Common myeloid progenitor, CD34-positive (primary cell): ENCODE data around the gene PROZ.

Experiments used
- CTCF ChIA-PET: fragments of 350-600 bp; sonication (Branson Sonifier 250); formaldehyde crosslinking; loops from one replicate; lab custom pipeline; 2021; ENCODE audit warnings: antibody characterized with exemption; lab: Charles Lee
- POLR2A ChIA-PET: fragments of 350-600 bp; sonication (Branson Sonifier 250); formaldehyde crosslinking; loops from one replicate; lab custom pipeline; 2021; ENCODE audit warnings: antibody characterized with exemption; lab: Charles Lee
- DNase-seq, 3 donors: peaks; one replicate each; pipeline versions ENCODE4 v3.0.0 to v3.0.0-alpha.2; 2013
- H3K27ac ChIP-seq, 2 experiments: 1 replicate in 1 of 2; 2 replicates in 1 of 2; pipeline ENCODE4 v1.7.0; 2013; ENCODE audit warnings: inconsistent platforms in 2 of 2, low read length in 2 of 2, mild to moderate bottlenecking in 2 of 2, low read depth in 1 of 2, moderate library complexity in 1 of 2; ENCODE audit not compliant: severe bottlenecking in 2 of 2, insufficient read depth in 1 of 2, poor library complexity in 1 of 2
- H3K27me3 ChIP-seq, 5 experiments: replicated peaks in 2 of 5; 1 replicate in 3 of 5; 2 replicates in 2 of 5; pipeline versions ENCODE4 v1.6.1 to v1.7.0; 2013; ENCODE audit warnings: low read length in 4 of 5, mild to moderate bottlenecking in 2 of 5, moderate library complexity in 2 of 5, inconsistent platforms in 1 of 5; ENCODE audit not compliant: insufficient read depth in 5 of 5, control insufficient read depth in 4 of 5
- H3K36me3 ChIP-seq, 4 experiments: 1 replicate in 2 of 4; 2 replicates in 2 of 4; pipeline versions ENCODE4 v1.6.1 to v1.7.0; 2013; ENCODE audit warnings: low read length in 3 of 4, control low read depth in 1 of 4, mild to moderate bottlenecking in 1 of 4; ENCODE audit not compliant: control insufficient read depth in 4 of 4, insufficient read depth in 4 of 4
- H3K4me1 ChIP-seq, 4 experiments: 1 replicate in 3 of 4; 2 replicates in 1 of 4; pipeline versions ENCODE4 v1.6.1 to v1.7.1; 2013; ENCODE audit warnings: low read length in 3 of 4, mild to moderate bottlenecking in 3 of 4, control low read depth in 1 of 4, inconsistent platforms in 1 of 4, moderate library complexity in 1 of 4; ENCODE audit not compliant: control insufficient read depth in 4 of 4, insufficient read depth in 4 of 4; ENCODE audit errors: control extremely low read depth in 1 of 4
- H3K4me3 ChIP-seq, 7 experiments: 1 replicate in 4 of 7; 2 replicates in 3 of 7; pipeline versions ENCODE4 v1.5.1 to v1.7.0; 2013; ENCODE audit warnings: mild to moderate bottlenecking in 7 of 7, low read length in 6 of 7, moderate library complexity in 6 of 7, inconsistent platforms in 2 of 7, low read depth in 2 of 7, control low read depth in 1 of 7; ENCODE audit not compliant: insufficient read depth in 4 of 7, control insufficient read depth in 1 of 7; ENCODE audit errors: extremely low read depth in 1 of 7
- H3K9me3 ChIP-seq, 5 experiments: 1 replicate in 4 of 5; 2 replicates in 1 of 5; pipeline versions ENCODE4 v1.6.1 to v1.7.1; 2013; ENCODE audit warnings: low read length in 4 of 5, mild to moderate bottlenecking in 2 of 5, inconsistent platforms in 1 of 5, low read depth in 1 of 5, moderate library complexity in 1 of 5; ENCODE audit not compliant: control insufficient read depth in 4 of 5, insufficient read depth in 2 of 5; ENCODE audit errors: control extremely low read depth in 1 of 5
- WGBS: methylation state at CpG from one replicate; pipeline ENCODE4 v1.1.5; 2013; ENCODE audit not compliant: insufficient coverage; 5-methylcytosine and 5-hydroxymethylcytosine counted together

Gene PROZ

GRCh38 chr13:113216254-113217048, 58.0 kb downstream of the PROZ start:
- 70% methylated on average over 6 of the region's 7 CpGs for WGBS
- Histone ChIP-seq H3K27me3 (no peaks in the 10 kb centered on the region), H3K4me3 (no peak overlapping the region), H3K4me1 (peaks cover 0 to 7% (median 3%) of the 10 kb centered on the region in 4 experiments), H3K36me3 (peaks cover 5 to 46% (median 20%) of the 10 kb centered on the region in 4 experiments), H3K27ac (no peak overlapping the region), H3K9me3 (peaks cover 0 to 2% (median 0%) of the 10 kb centered on the region in 5 experiments)
- ChIA-PET CTCF (no interaction called here), POLR2A (no interaction called here)
- peak in 2 of 3 donors; percentile 13 to 23 for DNase-seq

- CTCF ChIA-PET: interaction anchor here (1.0 kb wide), 1 partner anchor 11 kb away, joined by 3 read pairs; no protein-coding TSS in a partner anchor
- H3K9me3 ChIP-seq: no peaks in the 10 kb centered on the region
- H3K4me3 ChIP-seq: no peak overlapping the region
- H3K27ac ChIP-seq: peak overlapping the region in 1 of 2 experiments; percentile 7
- peaks cover 8 to 58% (median 26%) of the 10 kb centered on the region in 4 experiments for H3K36me3 ChIP-seq
- 100% methylated on average over 1 of the region's 3 CpGs for WGBS
- H3K4me1 ChIP-seq: peaks cover 0 to 4% (median 0%) of the 10 kb centered on the region in 4 experiments
- no peaks in the 10 kb centered on the region for H3K27me3 ChIP-seq
- POLR2A ChIA-PET: interaction anchor here (0.6 to 0.9 kb wide), 2 partner anchors 12 to 54 kb away, joined by 3 read pairs; no protein-coding TSS in a partner anchor
- DNase-seq: no peak
Measured at GRCh38 chr13:113218586-113218985, 60.1 kb downstream of the PROZ start.

DNA sequence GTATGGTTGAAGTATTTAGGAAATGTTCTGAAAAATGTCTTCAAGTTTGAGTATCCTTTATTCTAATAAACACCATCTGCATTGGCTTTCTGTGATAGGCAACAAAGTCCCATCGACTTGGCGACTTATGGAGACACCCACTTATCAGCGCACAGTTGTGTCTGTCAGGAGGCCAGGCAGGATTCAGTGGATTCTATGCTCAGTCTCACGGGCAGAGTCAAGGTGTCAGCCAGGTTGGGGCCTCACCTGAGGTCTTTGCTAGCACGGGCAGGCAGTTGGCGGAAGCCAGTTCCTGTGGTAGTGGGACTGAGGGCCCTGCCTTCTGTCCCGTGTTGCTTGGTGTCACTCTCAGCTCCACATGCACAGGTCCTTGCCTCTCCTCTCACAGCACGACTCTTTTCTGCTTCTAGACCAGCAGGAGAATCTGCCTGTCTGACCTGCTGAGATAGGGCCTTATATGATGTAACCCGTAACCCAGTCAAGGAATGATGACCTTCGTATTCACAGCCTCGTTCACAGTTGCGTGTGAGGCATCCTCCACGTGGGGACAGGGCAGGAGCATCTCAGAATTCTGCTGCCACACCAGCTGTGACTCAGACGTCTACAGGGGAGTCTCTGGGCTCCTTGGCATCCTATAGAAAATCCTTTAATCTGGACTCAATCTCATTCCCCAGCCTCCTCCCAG, 61.0 kb downstream of the PROZ start:
- no peak for DNase-seq
- H3K4me1 ChIP-seq: peaks cover 0 to 4% (median 0%) of the 10 kb centered on the region in 4 experiments
- 98% methylated on average over 14 of the region's 14 CpGs for WGBS
- POLR2A ChIA-PET: interaction anchor here (0.6 to 0.9 kb wide), 3 partner anchors 10 to 54 kb away, joined by 3 read pairs; partner anchors contain the start of gene CUL4A
- H3K9me3 ChIP-seq: no peaks in the 10 kb centered on the region
- H3K27me3 ChIP-seq: no peaks in the 10 kb centered on the region
- H3K36me3 ChIP-seq: peaks cover 10 to 57% (median 28%) of the 10 kb centered on the region in 4 experiments
- H3K4me3 ChIP-seq: no peak overlapping the region
- peak overlapping the region in 1 of 2 experiments; percentile 36 for H3K27ac ChIP-seq
- CTCF ChIA-PET: interaction anchor here (1.0 kb wide), 1 partner anchor 12 kb away, joined by 3 read pairs; no protein-coding TSS in a partner anchor

- Histone ChIP-seq H3K9me3 (no peaks in the 10 kb centered on the region), H3K4me1 (peaks cover 0 to 4% (median 0%) of the 10 kb centered on the region in 4 experiments), H3K36me3 (peaks cover 12 to 65% (median 34%) of the 10 kb centered on the region in 4 experiments), H3K27ac (no peak overlapping the region), H3K4me3 (no peak overlapping the region), H3K27me3 (no peaks in the 10 kb centered on the region)
- 87% methylated on average over 13 of the region's 13 CpGs for WGBS
- peak in 2 of 3 donors; percentile 21 to 43 for DNase-seq
- ChIA-PET POLR2A (no interaction called here), CTCF (no interaction called here)
Measured at GRCh38 chr13:113220141-113220598, 61.7 kb downstream of the PROZ start.

DNA sequence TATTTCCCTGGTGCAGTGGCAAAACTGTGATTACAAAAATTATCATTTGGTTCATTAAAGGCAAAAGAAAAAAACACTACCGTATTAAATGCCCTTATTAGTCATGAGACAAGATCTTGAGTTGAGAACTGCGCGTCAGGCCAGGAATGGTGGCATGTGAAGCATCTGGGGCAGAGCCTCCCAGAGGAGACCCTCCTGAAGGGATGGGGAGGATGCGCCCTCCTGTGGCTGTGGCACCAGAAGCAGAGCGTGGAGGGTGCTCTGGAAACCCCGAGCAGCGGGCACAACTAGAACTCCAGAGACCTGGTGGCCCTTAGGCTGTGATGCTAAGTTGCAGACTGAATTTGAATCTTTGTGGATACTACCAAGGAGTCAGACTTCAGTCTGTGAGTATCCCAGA, 62.4 kb downstream of the PROZ start:
- 99% methylated on average over 7 of the region's 7 CpGs for WGBS
- H3K9me3 ChIP-seq: no peaks in the 10 kb centered on the region
- DNase-seq: peak in 2 of 3 donors; percentile 15 to 34
- H3K27ac ChIP-seq: no peak overlapping the region
- POLR2A ChIA-PET: no interaction called here
- CTCF ChIA-PET: interaction anchor here (0.9 kb wide), 1 partner anchor 11 kb away, joined by 3 read pairs; the partner anchor contains the start of gene CUL4A
- H3K4me3 ChIP-seq: no peak overlapping the region
- H3K27me3 ChIP-seq: no peaks in the 10 kb centered on the region
- peaks cover 14 to 70% (median 38%) of the 10 kb centered on the region in 4 experiments for H3K36me3 ChIP-seq
- H3K4me1 ChIP-seq: peaks cover 0 to under 1% (median 0%) of the 10 kb centered on the region in 4 experiments
